ENCODE data around the gene MOCS1.

MOCS1 gene

GRCh38 chr6:39896701-39897100, 37.6 kb downstream of the MOCS1 start:
- Histone ChIP-seq H3K9ac (no peak overlapping the region), H3K9me3 (ENCODE audit: control insufficient read depth, low read length) (no peaks in the 10 kb centered on the region), H3K27ac (no peak overlapping the region), H3K79me2 (no peaks in the 10 kb centered on the region), H3K27me3 (ENCODE audit: control insufficient read depth, insufficient read depth, low read length) (no peaks in the 10 kb centered on the region), H2AFZ (no peak overlapping the region), H3K4me1 (no peaks in the 10 kb centered on the region), H3K4me2 (ENCODE audit: low read length) (no peak overlapping the region), H3K4me3 (ENCODE audit: low read depth, low read length) (no peak overlapping the region), H3K36me3 (ENCODE audit: control insufficient read depth, insufficient read depth, low read length) (no peaks in the 10 kb centered on the region)
- no peak for TF ChIP-seq CTCF (IDR thresholded peaks at IDR 0.05)

DNA sequence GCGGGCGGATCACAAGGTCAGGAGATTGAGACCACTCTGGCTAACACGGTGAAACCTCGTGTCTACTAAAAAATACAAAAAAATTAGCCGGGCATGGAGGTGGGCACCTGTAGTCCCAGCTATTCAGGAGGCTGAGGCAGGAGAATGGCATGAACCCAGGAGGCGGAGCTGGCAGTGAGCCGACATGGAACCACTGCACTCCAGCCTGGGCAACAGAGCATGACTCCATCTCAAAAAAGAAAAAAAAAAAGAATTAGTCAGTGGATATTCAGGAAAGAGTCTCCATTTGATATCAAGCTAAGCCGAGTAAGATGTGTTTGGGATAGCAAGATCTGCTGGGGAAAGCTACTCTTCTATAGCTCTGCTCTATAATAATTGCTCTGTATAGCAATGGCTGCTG, 41.0 kb downstream of the MOCS1 start:
- H3K4me3 ChIP-seq (ENCODE audit: low read depth, low read length): no peak overlapping the region
- no peak for TF ChIP-seq CTCF (IDR thresholded peaks at IDR 0.05)
- H3K4me2 ChIP-seq (ENCODE audit: low read length): no peak overlapping the region
- H3K9ac ChIP-seq: no peak overlapping the region
- H3K27me3 ChIP-seq (ENCODE audit: control insufficient read depth, insufficient read depth, low read length): no peaks in the 10 kb centered on the region
- no peaks in the 10 kb centered on the region for H3K79me2 ChIP-seq
- H3K27ac ChIP-seq: no peak overlapping the region
- H3K9me3 ChIP-seq (ENCODE audit: control insufficient read depth, low read length): no peaks in the 10 kb centered on the region
- H2AFZ ChIP-seq: no peak overlapping the region
- H3K36me3 ChIP-seq (ENCODE audit: control insufficient read depth, insufficient read depth, low read length): no peaks in the 10 kb centered on the region
- no peaks in the 10 kb centered on the region for H3K4me1 ChIP-seq

GRCh38 chr6:39892490-39893129, 41.7 kb downstream of the MOCS1 start:
- Histone ChIP-seq H3K79me2 (no peaks in the 10 kb centered on the region), H3K9ac (no peak overlapping the region), H3K27me3 (ENCODE audit: control insufficient read depth, insufficient read depth, low read length) (no peaks in the 10 kb centered on the region), H3K4me1 (no peaks in the 10 kb centered on the region), H3K4me3 (ENCODE audit: low read depth, low read length) (no peak overlapping the region), H3K36me3 (ENCODE audit: control insufficient read depth, insufficient read depth, low read length) (no peaks in the 10 kb centered on the region), H2AFZ (no peak overlapping the region), H3K27ac (no peak overlapping the region), H3K4me2 (ENCODE audit: low read length) (no peak overlapping the region), H3K9me3 (ENCODE audit: control insufficient read depth, low read length) (no peaks in the 10 kb centered on the region)
- peak; percentile 72 for TF ChIP-seq CTCF (IDR thresholded peaks at IDR 0.05)

DNA sequence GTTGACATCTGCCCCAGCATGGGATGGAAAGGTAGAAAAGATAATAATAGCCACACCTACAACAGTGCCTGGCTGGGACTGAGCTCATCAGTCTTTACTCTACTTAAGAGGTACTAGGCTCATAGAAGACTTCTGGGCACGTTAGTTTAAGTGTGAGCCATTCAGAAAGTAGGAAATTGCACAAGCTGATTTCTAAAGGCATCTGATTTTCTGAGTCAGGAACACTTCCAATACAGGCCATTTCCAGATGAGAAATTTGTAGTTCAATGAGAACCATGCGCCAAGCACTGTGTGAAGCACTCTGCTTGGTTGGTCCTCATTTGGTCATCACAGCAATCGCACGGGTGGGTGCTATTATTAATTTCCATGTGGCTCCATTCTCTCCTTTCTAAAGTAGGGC, 42.3 kb downstream of the MOCS1 start:
- H2AFZ ChIP-seq: no peak overlapping the region
- H3K4me3 ChIP-seq (ENCODE audit: low read depth, low read length): no peak overlapping the region
- no peak overlapping the region for H3K4me2 ChIP-seq (ENCODE audit: low read length)
- H3K79me2 ChIP-seq: no peaks in the 10 kb centered on the region
- no peak overlapping the region for H3K9ac ChIP-seq
- no peaks in the 10 kb centered on the region for H3K4me1 ChIP-seq
- no peak for TF ChIP-seq CTCF (IDR thresholded peaks at IDR 0.05)
- no peaks in the 10 kb centered on the region for H3K36me3 ChIP-seq (ENCODE audit: control insufficient read depth, insufficient read depth, low read length)
- H3K27ac ChIP-seq: no peak overlapping the region
- no peaks in the 10 kb centered on the region for H3K9me3 ChIP-seq (ENCODE audit: control insufficient read depth, low read length)
- H3K27me3 ChIP-seq (ENCODE audit: control insufficient read depth, insufficient read depth, low read length): no peaks in the 10 kb centered on the region

DNA sequence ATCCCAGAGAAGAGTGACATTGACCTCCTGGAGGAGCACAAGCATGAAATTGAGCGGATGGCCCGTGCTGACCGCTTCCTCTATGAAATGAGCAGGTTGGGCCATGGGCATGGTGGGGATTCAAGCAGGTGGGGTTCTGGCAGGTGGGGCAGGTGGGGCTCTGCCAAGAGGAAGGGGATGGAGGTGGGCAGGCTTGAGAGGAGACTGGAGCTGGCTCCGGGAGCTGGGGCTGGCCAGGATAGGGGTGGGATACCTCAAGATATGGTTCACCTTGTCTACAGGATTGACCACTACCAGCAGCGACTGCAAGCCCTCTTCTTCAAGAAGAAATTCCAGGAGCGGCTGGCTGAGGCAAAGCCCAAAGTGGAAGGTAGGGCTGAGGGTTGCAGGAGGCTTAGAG, 42.9 kb downstream of the MOCS1 start:
- no peak overlapping the region for H3K27ac ChIP-seq
- H3K9me3 ChIP-seq (ENCODE audit: control insufficient read depth, low read length): no peaks in the 10 kb centered on the region
- no peaks in the 10 kb centered on the region for H3K36me3 ChIP-seq (ENCODE audit: control insufficient read depth, insufficient read depth, low read length)
- no peak overlapping the region for H2AFZ ChIP-seq
- no peaks in the 10 kb centered on the region for H3K27me3 ChIP-seq (ENCODE audit: control insufficient read depth, insufficient read depth, low read length)
- no peaks in the 10 kb centered on the region for H3K4me1 ChIP-seq
- H3K4me3 ChIP-seq (ENCODE audit: low read depth, low read length): no peak overlapping the region
- TF ChIP-seq CTCF (IDR thresholded peaks at IDR 0.05): no peak
- H3K4me2 ChIP-seq (ENCODE audit: low read length): no peak overlapping the region
- H3K9ac ChIP-seq: no peak overlapping the region
- no peaks in the 10 kb centered on the region for H3K79me2 ChIP-seq
